Prostate gland (tissue), 2 donors: Measurements from ENCODE around the gene GPR176. TPM values are rescaled to one million over a fixed set of nuclear protein-coding genes. Genes with fewer than 3 reads are reported as not detected.

Source experiments
- DNase-seq: peaks from one replicate; pipeline ENCODE4 v3.0.0-alpha.2; 2019; ENCODE audit warnings: low spot score
- H3K27ac ChIP-seq, 2 donors: fragments of 200-600 bp; sonication (generic); 2 replicates each; pipeline ENCODE4 v1.5.1; 2017 to 2019
- H3K27me3 ChIP-seq: fragments of 200-600 bp; sonication (generic); replicated peaks from 2 replicates; pipeline ENCODE4 v1.5.1; 2019; ENCODE audit not compliant: insufficient read depth
- H3K36me3 ChIP-seq, 2 donors: fragments of 200-600 bp; sonication (generic); 1 replicate in 1 of 2; 2 replicates in 1 of 2; pipeline versions ENCODE4 v1.5.1 to v1.8.1; 2017 to 2019
- H3K4me1 ChIP-seq: fragments of 200-600 bp; sonication (generic); replicated peaks from 2 replicates; pipeline ENCODE4 v1.5.1; 2019
- H3K4me3 ChIP-seq, 2 donors: fragments of 200-600 bp; sonication (generic); 2 replicates each; pipeline ENCODE4 v1.5.1; 2017 to 2019
- H3K9me3 ChIP-seq: fragments of 200-600 bp; sonication (generic); 2 replicates; pipeline ENCODE4 v1.5.1; 2017
- CTCF ChIP-seq, 4 experiments: fragments of 200-600 bp in 2 of 4; fragments of 450-650 bp in 2 of 4; sonication (generic) in 2 of 4; IDR thresholded peaks; 1 replicate in 3 of 4; 2 replicates in 1 of 4; pipeline ENCODE4 v1.5.1; 2016 to 2019; ENCODE audit warnings: antibody characterized with exemption in 4 of 4, mild to moderate bottlenecking in 2 of 4, moderate library complexity in 2 of 4
- POLR2A ChIP-seq: fragments of 450-650 bp; IDR thresholded peaks from one replicate; pipeline ENCODE4 v1.6.1; 2016; ENCODE audit warnings: antibody characterized with exemption, mild to moderate bottlenecking
- POLR2AphosphoS5 ChIP-seq: sonication (generic); formaldehyde crosslinking; IDR thresholded peaks from one replicate; pipeline ENCODE4 v1.6.1; 2017; ENCODE audit warnings: antibody characterized with exemption
- WGBS: methylation state at CpG from one replicate; pipeline ENCODE4 v1.1.5; 2018; 5-methylcytosine and 5-hydroxymethylcytosine counted together
- intact Hi-C: fragments of 100-400 bp; cut with DNase I; formaldehyde crosslinking; loops from one replicate; pipeline ENCODE4 v1.14.2; 2022
- total RNA-seq, 2 donors: library from RNA; depleted of rRNA; stranded (reverse); fragments of >200 nt; gene quantifications; one replicate each; pipeline ENCODE4 v1.1.0, GENCODE V29; 2016

GPR176 gene
- total RNA-seq, 2 donors from 2014 or later, result 26.2 to 28.3 TPM

GRCh38 chr15:39776068-39776467 is 144.0 kb downstream of the GPR176 start:
- Histone ChIP-seq H3K36me3 (no peaks in the 10 kb centered on the region), H3K27ac (no peak overlapping the region), H3K4me3 (no peak overlapping the region), H3K27me3 (no peaks in the 10 kb centered on the region), H3K4me1 (no peaks in the 10 kb centered on the region), H3K9me3 (no peaks in the 10 kb centered on the region)
- no peak for DNase-seq
- 73% methylated on average over 4 of the region's 4 CpGs for WGBS
- TF ChIP-seq POLR2A (no peak), POLR2AphosphoS5 (no peak), CTCF (IDR thresholded peaks at IDR 0.05) (no peak)
- intact Hi-C loops, result no loop called here

- Histone ChIP-seq H3K27ac (no peak overlapping the region), H3K4me3 (no peak overlapping the region), H3K9me3 (no peaks in the 10 kb centered on the region), H3K27me3 (no peaks in the 10 kb centered on the region), H3K36me3 (no peaks in the 10 kb centered on the region), H3K4me1 (no peaks in the 10 kb centered on the region)
- intact Hi-C loops, result no loop called here
- 88% methylated on average over 3 of the region's 3 CpGs for WGBS
- DNase-seq, result no peak
- TF ChIP-seq CTCF (IDR thresholded peaks at IDR 0.05), result no peak
Observed at GRCh38 chr15:39774688-39775267, 145.3 kb downstream of the GPR176 start.

- Histone ChIP-seq H3K27ac (peak overlapping the region in 1 of 2 donors; percentile 15), H3K27me3 (no peaks in the 10 kb centered on the region), H3K36me3 (no peaks in the 10 kb centered on the region), H3K9me3 (no peaks in the 10 kb centered on the region), H3K4me1 (no peaks in the 10 kb centered on the region), H3K4me3 (no peak overlapping the region)
- 78% methylated on average over 8 of the region's 8 CpGs for WGBS
- TF ChIP-seq CTCF (IDR thresholded peaks at IDR 0.05) (no peak), POLR2A (no peak), POLR2AphosphoS5 (no peak)
- DNase-seq, result no peak
- intact Hi-C loops, result no loop called here
Observed at GRCh38 chr15:39770748-39771689, 149.0 kb downstream of the GPR176 start.

GRCh38 chr15:39767921-39768320 is 152.1 kb downstream of the GPR176 start:
- no peaks in the 10 kb centered on the region for H3K9me3 ChIP-seq
- TF ChIP-seq CTCF (IDR thresholded peaks at IDR 0.05), result no peak
- no peak for TF ChIP-seq POLR2AphosphoS5
- no peak for TF ChIP-seq POLR2A
- H3K36me3 ChIP-seq, result no peaks in the 10 kb centered on the region
- intact Hi-C loops, result no loop called here
- DNase-seq, result no peak
- H3K27me3 ChIP-seq, result no peaks in the 10 kb centered on the region
- H3K27ac ChIP-seq, result no peak overlapping the region
- no peaks in the 10 kb centered on the region for H3K4me1 ChIP-seq
- 96% methylated on average over 5 of the region's 5 CpGs for WGBS
- no peak overlapping the region for H3K4me3 ChIP-seq

- Histone ChIP-seq H3K27me3 (no peaks in the 10 kb centered on the region), H3K9me3 (no peaks in the 10 kb centered on the region), H3K36me3 (no peaks in the 10 kb centered on the region), H3K4me3 (no peak overlapping the region), H3K27ac (no peak overlapping the region), H3K4me1 (no peaks in the 10 kb centered on the region)
- TF ChIP-seq POLR2AphosphoS5, result no peak
- TF ChIP-seq CTCF (IDR thresholded peaks at IDR 0.05), result no peak
- TF ChIP-seq POLR2A, result no peak
- DNase-seq, result no peak
- WGBS, result 67% methylated on average over 2 of the region's 2 CpGs
- intact Hi-C loops, result no loop called here
Observed at GRCh38 chr15:39761006-39761405, 159.1 kb downstream of the GPR176 start.
